HG03378 (cell line): ENCODE results near the gene GPR153.

ENCODE experiments used
- ATAC-seq: cut with Tn5 transposase; IDR thresholded peaks from one replicate; pipeline ENCODE4 v1.9.1; 2021; ENCODE audit warnings: mild to moderate bottlenecking, moderate library complexity; ENCODE audit not compliant: unreplicated experiment

GPR153 gene

GRCh38 chr1:6287029-6287428 is 26.1 kb upstream of the GPR153 start:
- no peak for ATAC-seq

GRCh38 chr1:6286266-6286665 is 25.4 kb upstream of the GPR153 start:
- no peak for ATAC-seq

GRCh38 chr1:6285336-6285735 is 24.4 kb upstream of the GPR153 start:
- ATAC-seq = no peak

- ATAC-seq = no peak
These were observed 21.8 kb upstream of the GPR153 start for GRCh38 chr1:6282577-6283270.

- ATAC-seq = no peak
These were observed 20.9 kb upstream of the GPR153 start for GRCh38 chr1:6281511-6282402.

GRCh38 chr1:6280761-6281451 is 20.0 kb upstream of the GPR153 start:
- no peak for ATAC-seq

GRCh38 chr1:6279613-6280383 is 18.9 kb upstream of the GPR153 start:
- no peak for ATAC-seq

GRCh38 chr1:6279066-6279465 is 18.2 kb upstream of the GPR153 start:
- ATAC-seq = no peak

- ATAC-seq = no peak
These were observed 17.4 kb upstream of the GPR153 start for GRCh38 chr1:6278263-6278662.

GRCh38 chr1:6276811-6277555 is 16.1 kb upstream of the GPR153 start:
- ATAC-seq = no peak

GRCh38 chr1:6275826-6276782 is 15.2 kb upstream of the GPR153 start:
- ATAC-seq = no peak

- no peak for ATAC-seq
These were observed 13.8 kb upstream of the GPR153 start for GRCh38 chr1:6274622-6275139.

- ATAC-seq = no peak
These were observed 13.2 kb upstream of the GPR153 start for GRCh38 chr1:6274102-6274501.

- ATAC-seq = no peak
These were observed 12.5 kb upstream of the GPR153 start for GRCh38 chr1:6273380-6273891.

GRCh38 chr1:6272868-6273267 is 12.0 kb upstream of the GPR153 start:
- ATAC-seq = no peak

GRCh38 chr1:6272452-6272851 is 11.6 kb upstream of the GPR153 start:
- ATAC-seq = no peak

GRCh38 chr1:6271554-6271953 is 10.7 kb upstream of the GPR153 start:
- ATAC-seq = no peak

- ATAC-seq = no peak
These were observed 10.1 kb upstream of the GPR153 start for GRCh38 chr1:6271006-6271405.

- ATAC-seq = no peak
These were observed 9.5 kb upstream of the GPR153 start for GRCh38 chr1:6270401-6270800.
